ENCODE measurements around the gene FAHD1. TPM values are rescaled to one million over a fixed set of nuclear protein-coding genes. Genes with fewer than 3 reads are reported as not detected.
A peak's percentile ranks its signal among the peaks of the same experiment; 100 is the strongest.

Gene FAHD1
- total and polyA plus RNA-seq, 9 of the 15 experiments (the other 6 are each of a cell fraction or from before 2014, with no cell fraction given), result 2.2 to 20.9 (median 10.7) TPM

DNA sequence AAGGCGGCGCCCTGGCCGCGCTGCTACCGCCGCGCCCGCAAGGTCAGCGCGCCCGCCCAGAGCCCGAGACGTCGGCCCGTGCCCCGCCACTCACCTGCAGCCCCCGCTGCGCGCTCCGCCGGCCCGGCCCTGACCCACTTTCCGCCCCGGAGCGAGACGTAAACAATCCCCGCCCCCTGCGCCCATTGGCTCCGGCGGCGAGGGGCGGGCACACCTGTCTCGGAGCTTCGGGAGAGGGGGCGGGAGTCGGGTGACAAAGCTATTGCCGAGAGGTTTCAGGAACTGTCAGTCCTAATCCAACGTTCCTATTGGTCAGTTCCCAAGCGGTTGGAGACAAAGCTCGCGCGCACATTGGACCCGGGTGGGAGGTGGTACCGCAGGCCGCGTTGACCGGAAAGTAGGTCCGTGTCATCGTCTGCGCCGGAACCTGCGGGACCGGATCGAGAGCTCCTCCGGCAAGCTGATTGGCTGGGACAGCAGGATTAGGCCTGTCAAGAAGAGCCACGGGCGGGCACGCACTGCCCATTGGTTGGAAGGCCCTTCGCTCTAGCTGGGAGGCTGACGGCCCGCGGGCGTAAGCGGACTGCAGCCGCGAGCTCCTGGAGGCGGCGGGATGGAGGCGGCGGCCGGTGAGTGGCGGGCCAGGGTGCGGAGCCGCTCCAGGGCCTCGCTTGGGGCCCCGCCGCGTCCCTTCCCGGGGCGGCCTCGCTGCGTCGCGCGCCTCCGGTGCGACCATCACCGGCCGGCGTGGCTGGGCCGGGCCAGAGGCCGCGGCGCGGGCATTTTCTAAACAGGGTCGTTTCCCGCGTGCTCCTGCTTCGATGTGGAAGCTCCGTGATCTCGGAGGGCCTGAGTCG is 44.4 kb upstream of the FAHD1 start, which contains the start of the genes NUBP2 and SPSB3 (continued):
- TF ChIP-seq, protein P1, sequence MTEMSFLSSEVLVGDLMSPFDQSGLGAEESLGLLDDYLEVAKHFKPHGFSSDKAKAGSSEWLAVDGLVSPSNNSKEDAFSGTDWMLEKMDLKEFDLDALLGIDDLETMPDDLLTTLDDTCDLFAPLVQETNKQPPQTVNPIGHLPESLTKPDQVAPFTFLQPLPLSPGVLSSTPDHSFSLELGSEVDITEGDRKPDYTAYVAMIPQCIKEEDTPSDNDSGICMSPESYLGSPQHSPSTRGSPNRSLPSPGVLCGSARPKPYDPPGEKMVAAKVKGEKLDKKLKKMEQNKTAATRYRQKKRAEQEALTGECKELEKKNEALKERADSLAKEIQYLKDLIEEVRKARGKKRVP (CRISPR knock-in tag; IDR thresholded peaks at IDR 0.05), result no peak
- TF ChIP-seq, protein P2, sequence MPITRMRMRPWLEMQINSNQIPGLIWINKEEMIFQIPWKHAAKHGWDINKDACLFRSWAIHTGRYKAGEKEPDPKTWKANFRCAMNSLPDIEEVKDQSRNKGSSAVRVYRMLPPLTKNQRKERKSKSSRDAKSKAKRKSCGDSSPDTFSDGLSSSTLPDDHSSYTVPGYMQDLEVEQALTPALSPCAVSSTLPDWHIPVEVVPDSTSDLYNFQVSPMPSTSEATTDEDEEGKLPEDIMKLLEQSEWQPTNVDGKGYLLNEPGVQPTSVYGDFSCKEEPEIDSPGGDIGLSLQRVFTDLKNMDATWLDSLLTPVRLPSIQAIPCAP (CRISPR knock-in tag; IDR thresholded peaks at IDR 0.05; ENCODE audit: borderline replicate concordance), result no peak
- TF ChIP-seq ZKSCAN3 (CRISPR knock-in tag; IDR thresholded peaks at IDR 0.05), result no peak
- no peak for TF ChIP-seq TCF7 (IDR thresholded peaks at IDR 0.05; ENCODE audit: borderline replicate concordance)
- no peak for TF ChIP-seq TCF7L2 (IDR thresholded peaks at IDR 0.05; ENCODE audit: low read depth, low read length)
- TF ChIP-seq POLR2A (conservative IDR thresholded peaks at IDR 0.05), result peak; percentile 54
- 0 out of 2 replicates have a peak, but pooled peaks have one; percentile 19 for TF ChIP-seq TARDBP (IDR thresholded peaks at IDR 0.05)
- TF ChIP-seq TCF3 (CRISPR knock-in tag; IDR thresholded peaks at IDR 0.05), result no peak
- TF ChIP-seq ZNF143 (CRISPR knock-in tag; IDR thresholded peaks at IDR 0.05), result no peak
- TF ChIP-seq CREBBP (IDR thresholded peaks at IDR 0.05; ENCODE audit: low read depth, low read length), result no peak
- no peak for TF ChIP-seq U2AF1 (optimal IDR thresholded peaks at IDR 0.05; ENCODE audit: low read depth, low read length)
- TF ChIP-seq GATAD2A (IDR thresholded peaks at IDR 0.05), result no peak
- TF ChIP-seq PHTF2 (CRISPR knock-in tag; IDR thresholded peaks at IDR 0.05), result no peak
- TF ChIP-seq CCNT2 (IDR thresholded peaks at IDR 0.05; ENCODE audit: borderline replicate concordance, extremely low read depth, insufficient read length, low read depth, low read length), result no peak
- TF ChIP-seq POLR2AphosphoS2 (IDR thresholded peaks at IDR 0.05; ENCODE audit: low read length), result no peak
- TF ChIP-seq KLF1 (tag; IDR thresholded peaks at IDR 0.05), result peak; percentile 60; the same call in 1 of the 2 replicates
- 0 out of 4 replicates have a peak, but pooled peaks of 1 of the 2 experiments have one; percentile 33 for TF ChIP-seq TEAD1 (CRISPR knock-in tag; IDR thresholded peaks at IDR 0.05)
- TF ChIP-seq CBX3 (IDR thresholded peaks at IDR 0.05; ENCODE audit: borderline replicate concordance in 1 of 2, low read length in 2 of 2), result no peak
- TF ChIP-seq CHAMP1 (IDR thresholded peaks at IDR 0.05), result no peak
- no peak for TF ChIP-seq BRCA1 (IDR thresholded peaks at IDR 0.05)
- TF ChIP-seq BRCA1 (CRISPR knock-in tag; IDR thresholded peaks at IDR 0.05), result no peak
- no peak for TF ChIP-seq HIVEP1 (CRISPR knock-in tag; IDR thresholded peaks at IDR 0.05)
- no peak for TF ChIP-seq MAFF (IDR thresholded peaks at IDR 0.05; ENCODE audit: low read length)
- no peak for TF ChIP-seq HMBOX1 (IDR thresholded peaks at IDR 0.05)
- TF ChIP-seq PTRF (tag; IDR thresholded peaks at IDR 0.05), result no peak
- peak; percentile 76 for TF ChIP-seq RB1 (IDR thresholded peaks at IDR 0.05; ENCODE audit: low read depth)
- TF ChIP-seq ZNF780A (CRISPR knock-in tag; IDR thresholded peaks at IDR 0.05), result no peak

Data from K562 (cell line).